Stimulated activated CD8-positive, alpha-beta memory T cell treated with anti-CD3 and anti-CD28 coated beads, Interleukin-15, amount 100 ng/mL, for 1 hour (primary cell): ENCODE data around the gene CREBRF.

ENCODE experiments used
- DNase-seq: peaks from one replicate; pipeline ENCODE4 v3.0.0-alpha.2; 2020; ENCODE audit warnings: low read depth

CREBRF gene

GRCh38 chr5:173159256-173159655 lies 103.1 kb downstream of the CREBRF start:
- no peak for DNase-seq

- no peak for DNase-seq
Measured at GRCh38 chr5:173161148-173161547, 105.0 kb downstream of the CREBRF start.

GRCh38 chr5:173163219-173163618 lies 107.1 kb downstream of the CREBRF start:
- DNase-seq, result no peak

GRCh38 chr5:173165177-173166016 lies 109.2 kb downstream of the CREBRF start:
- no peak for DNase-seq

- DNase-seq, result no peak
Measured at GRCh38 chr5:173172166-173172565, 116.0 kb downstream of the CREBRF start.

- DNase-seq, result no peak
Measured at GRCh38 chr5:173175523-173175922, 119.4 kb downstream of the CREBRF start.

- DNase-seq, result no peak
Measured at GRCh38 chr5:173178369-173178910, 122.3 kb downstream of the CREBRF start.

GRCh38 chr5:173180331-173180730 lies 124.2 kb downstream of the CREBRF start:
- no peak for DNase-seq

- DNase-seq, result no peak
Measured at GRCh38 chr5:173187054-173187743, 131.0 kb downstream of the CREBRF start.

- DNase-seq, result no peak
Measured at GRCh38 chr5:173188280-173188679, 132.1 kb downstream of the CREBRF start.
